ENCODE data around the gene DLGAP5. TPM values are rescaled to one million over a fixed set of nuclear protein-coding genes. Genes with fewer than 3 reads are reported as not detected.

The DLGAP5 gene
- total and polyA plus RNA-seq, 2 of the 13 experiments (the other 11 are each of a cell fraction or from before 2014, with no cell fraction given) = 7.7 to 55.8 TPM

GRCh38 chr14:55107766-55108554, 83.4 kb downstream of the DLGAP5 start (continued):
- TF ChIP-seq ZNF609 (CRISPR knock-in tag; IDR thresholded peaks at IDR 0.05; ENCODE audit: borderline replicate concordance) = peak; percentile 28; the same call in 1 of the 2 replicates
- no peak for TF ChIP-seq AGO1 (IDR thresholded peaks at IDR 0.05; ENCODE audit: low read depth, low read length, poor library complexity, severe bottlenecking)
- 0 out of 2 replicates have a peak, but pooled peaks have one; percentile 35 for TF ChIP-seq ZNF510 (CRISPR knock-in tag; IDR thresholded peaks at IDR 0.05; ENCODE audit: low read depth)
- peak; percentile 44; the same call in 1 of the 2 replicates for TF ChIP-seq MNT (IDR thresholded peaks at IDR 0.05)
- peak; percentile 41; the same call in 1 of the 2 replicates for TF ChIP-seq PPARG (CRISPR knock-in tag; conservative IDR thresholded peaks at IDR 0.05)
- TF ChIP-seq SETDB1 (CRISPR knock-in tag; IDR thresholded peaks at IDR 0.05; ENCODE audit: borderline replicate concordance) = no peak
- TF ChIP-seq HCFC1 (IDR thresholded peaks at IDR 0.05; ENCODE audit: low read depth, low read length) = no peak
- TF ChIP-seq MBD4 (IDR thresholded peaks at IDR 0.05; ENCODE audit: borderline replicate concordance, low read length) = 0 out of 2 replicates have a peak, but pooled peaks have one; percentile 5
- peak; percentile 58 for TF ChIP-seq ZNF614 (CRISPR knock-in tag; IDR thresholded peaks at IDR 0.05; ENCODE audit: borderline replicate concordance)
- 0 out of 2 replicates have a peak, but pooled peaks have one; percentile 18 for TF ChIP-seq ZSCAN30 (CRISPR knock-in tag; IDR thresholded peaks at IDR 0.05)
- no peak for TF ChIP-seq YY1 (IDR thresholded peaks at IDR 0.05; ENCODE audit: insufficient read depth, insufficient replicate concordance, low read depth, low read length)
- TF ChIP-seq GRHL1 (CRISPR knock-in tag; conservative IDR thresholded peaks at IDR 0.05) = no peak
- peak; percentile 83 for TF ChIP-seq ZNF773 (CRISPR knock-in tag; IDR thresholded peaks at IDR 0.05; ENCODE audit: borderline replicate concordance)
- peak; percentile 94 for TF ChIP-seq ZNF670 (CRISPR knock-in tag; IDR thresholded peaks at IDR 0.05; ENCODE audit: borderline replicate concordance)
- TF ChIP-seq ZNF317 (CRISPR knock-in tag; IDR thresholded peaks at IDR 0.05) = no peak; the same call in none of the 2 replicates
- 0 out of 2 replicates have a peak, but pooled peaks have one; percentile 35 for TF ChIP-seq TMF1 (CRISPR knock-in tag; IDR thresholded peaks at IDR 0.05; ENCODE audit: low read depth)
- no peak for TF ChIP-seq MAFF (IDR thresholded peaks at IDR 0.05; ENCODE audit: low read depth, low read length)
